ENCODE data around the gene TMEM151A. TPM values are rescaled to one million over a fixed set of nuclear protein-coding genes. Genes with fewer than 3 reads are reported as not detected.

The TMEM151A gene
- total RNA-seq, 1 experiment from 2014 or later = 1.5 TPM

DNA sequence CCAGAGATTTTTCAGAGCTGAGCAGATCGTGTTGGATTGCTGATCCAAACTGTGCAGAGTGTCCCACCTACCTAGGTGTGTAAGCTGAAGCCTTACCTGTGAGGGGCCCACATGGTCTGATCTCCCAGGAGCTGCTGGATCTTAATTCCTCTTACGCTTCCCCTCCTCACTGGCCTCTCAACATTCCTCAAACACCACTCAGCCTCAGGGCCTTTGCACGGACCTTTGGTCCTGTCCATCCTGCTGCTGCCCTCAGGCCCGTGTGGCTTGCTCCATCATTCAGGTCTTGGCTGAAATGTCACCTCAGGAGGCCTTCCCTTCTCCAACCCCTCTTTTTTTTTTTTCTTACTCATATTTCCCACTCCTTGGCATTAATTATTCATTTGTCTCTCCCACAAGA, 44.4 kb upstream of the TMEM151A start:
- H3K4me1 ChIP-seq (ENCODE audit: insufficient read depth, low read length, poor library complexity, severe bottlenecking) = no peaks in the 10 kb centered on the region
- peaks cover 3% of the 10 kb centered on the region for H3K36me3 ChIP-seq (ENCODE audit: insufficient read depth, low read length, poor library complexity, severe bottlenecking)
- DNase-seq (ENCODE audit: low spot score) = no peak
- intact Hi-C loops (cut with micrococcal nuclease; ENCODE audit: unreplicated experiment) = no loop called here
- H3K27ac ChIP-seq (ENCODE audit: low read depth, low read length, poor library complexity, severe bottlenecking) = no peak overlapping the region
- H3K4me3 ChIP-seq (ENCODE audit: low read depth, low read length, poor library complexity, severe bottlenecking) = no peak overlapping the region
- ChIA-PET POLR2A (ENCODE audit: low non-redundant PET) (no interaction called here), CTCF (interaction anchor here (0.6 kb wide), 1 partner anchor 141 kb away, joined by 3 read pairs; no protein-coding TSS in a partner anchor)
- H3K9me3 ChIP-seq (ENCODE audit: low read depth, low read length, poor library complexity, severe bottlenecking) = no peaks in the 10 kb centered on the region
- TF ChIP-seq, protein P1, sequence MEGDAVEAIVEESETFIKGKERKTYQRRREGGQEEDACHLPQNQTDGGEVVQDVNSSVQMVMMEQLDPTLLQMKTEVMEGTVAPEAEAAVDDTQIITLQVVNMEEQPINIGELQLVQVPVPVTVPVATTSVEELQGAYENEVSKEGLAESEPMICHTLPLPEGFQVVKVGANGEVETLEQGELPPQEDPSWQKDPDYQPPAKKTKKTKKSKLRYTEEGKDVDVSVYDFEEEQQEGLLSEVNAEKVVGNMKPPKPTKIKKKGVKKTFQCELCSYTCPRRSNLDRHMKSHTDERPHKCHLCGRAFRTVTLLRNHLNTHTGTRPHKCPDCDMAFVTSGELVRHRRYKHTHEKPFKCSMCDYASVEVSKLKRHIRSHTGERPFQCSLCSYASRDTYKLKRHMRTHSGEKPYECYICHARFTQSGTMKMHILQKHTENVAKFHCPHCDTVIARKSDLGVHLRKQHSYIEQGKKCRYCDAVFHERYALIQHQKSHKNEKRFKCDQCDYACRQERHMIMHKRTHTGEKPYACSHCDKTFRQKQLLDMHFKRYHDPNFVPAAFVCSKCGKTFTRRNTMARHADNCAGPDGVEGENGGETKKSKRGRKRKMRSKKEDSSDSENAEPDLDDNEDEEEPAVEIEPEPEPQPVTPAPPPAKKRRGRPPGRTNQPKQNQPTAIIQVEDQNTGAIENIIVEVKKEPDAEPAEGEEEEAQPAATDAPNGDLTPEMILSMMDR (conservative IDR thresholded peaks at IDR 0.05; ENCODE audit: low read depth, low read length) = no peak
- TF ChIP-seq EZH2 (IDR thresholded peaks at IDR 0.05; ENCODE audit: borderline replicate concordance, low read depth, low read length, poor library complexity, severe bottlenecking) = no peak
- no TSS peak for BruUV-seq (replicated peaks)
- no peaks in the 10 kb centered on the region for H3K27me3 ChIP-seq (replicated peaks; ENCODE audit: insufficient read depth, low read depth, low read length, poor library complexity)

DNA sequence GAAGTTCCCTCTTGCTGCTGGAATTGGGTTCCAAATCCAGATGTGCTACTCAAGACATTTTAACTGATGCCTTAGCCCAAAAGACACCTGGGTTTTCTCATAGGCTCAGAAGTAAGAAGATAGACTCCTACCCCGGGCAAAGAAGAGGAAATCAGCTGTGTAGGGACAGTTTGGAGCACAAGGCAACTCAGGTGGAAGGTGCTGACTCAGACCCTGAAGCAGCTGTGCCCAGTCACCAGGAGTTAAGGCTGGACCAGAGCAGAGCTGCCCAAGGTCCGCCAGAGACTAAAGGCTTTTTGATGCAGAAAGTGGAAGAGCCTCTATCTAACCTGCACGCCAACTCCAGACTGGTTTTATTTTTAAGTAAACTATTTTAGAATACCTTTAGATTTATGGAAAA, 43.9 kb upstream of the TMEM151A start:
- no peaks in the 10 kb centered on the region for H3K27me3 ChIP-seq (replicated peaks; ENCODE audit: insufficient read depth, low read depth, low read length, poor library complexity)
- intact Hi-C loops (cut with micrococcal nuclease; ENCODE audit: unreplicated experiment) = no loop called here
- no TSS peak for BruUV-seq (replicated peaks)
- H3K4me1 ChIP-seq (ENCODE audit: insufficient read depth, low read length, poor library complexity, severe bottlenecking) = no peaks in the 10 kb centered on the region
- peaks cover 3% of the 10 kb centered on the region for H3K36me3 ChIP-seq (ENCODE audit: insufficient read depth, low read length, poor library complexity, severe bottlenecking)
- no peaks in the 10 kb centered on the region for H3K9me3 ChIP-seq (ENCODE audit: low read depth, low read length, poor library complexity, severe bottlenecking)
- DNase-seq (ENCODE audit: low spot score) = no peak
- H3K27ac ChIP-seq (ENCODE audit: low read depth, low read length, poor library complexity, severe bottlenecking) = no peak overlapping the region
- CTCF ChIA-PET = interaction anchor here (0.6 kb wide), 1 partner anchor 141 kb away, joined by 3 read pairs; no protein-coding TSS in a partner anchor
- no peak for TF ChIP-seq EZH2 (IDR thresholded peaks at IDR 0.05; ENCODE audit: borderline replicate concordance, low read depth, low read length, poor library complexity, severe bottlenecking)
- TF ChIP-seq, protein P1 (conservative IDR thresholded peaks at IDR 0.05; ENCODE audit: low read depth, low read length) = no peak
- POLR2A ChIA-PET (ENCODE audit: low non-redundant PET) = no interaction called here
- H3K4me3 ChIP-seq (ENCODE audit: low read depth, low read length, poor library complexity, severe bottlenecking) = no peak overlapping the region

DNA sequence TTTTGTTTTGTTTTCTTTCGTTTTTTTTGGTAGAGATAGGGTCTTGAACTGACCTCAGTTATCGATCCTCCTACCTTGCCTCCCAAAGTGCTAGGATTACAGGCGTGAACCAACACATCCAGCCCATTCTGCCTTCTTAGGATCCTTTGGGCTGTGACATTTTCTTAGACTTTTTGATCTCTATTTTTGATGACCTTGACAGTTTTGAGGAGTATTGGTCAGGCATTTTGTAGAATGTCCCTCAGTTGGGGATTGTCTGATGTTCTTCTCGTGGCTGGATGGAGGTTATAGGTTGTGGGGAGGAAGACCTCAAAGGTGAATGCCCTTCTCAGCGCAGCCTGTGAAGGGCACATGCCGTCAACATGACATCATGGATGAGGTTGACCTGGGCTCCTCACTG, 42.8 kb upstream of the TMEM151A start:
- Histone ChIP-seq H3K9me3 (ENCODE audit: low read depth, low read length, poor library complexity, severe bottlenecking) (no peaks in the 10 kb centered on the region), H3K4me3 (ENCODE audit: low read depth, low read length, poor library complexity, severe bottlenecking) (no peak overlapping the region), H3K4me1 (ENCODE audit: insufficient read depth, low read length, poor library complexity, severe bottlenecking) (no peaks in the 10 kb centered on the region), H3K36me3 (ENCODE audit: insufficient read depth, low read length, poor library complexity, severe bottlenecking) (peaks cover 3% of the 10 kb centered on the region), H3K27ac (ENCODE audit: low read depth, low read length, poor library complexity, severe bottlenecking) (no peak overlapping the region), H3K27me3 (replicated peaks; ENCODE audit: insufficient read depth, low read depth, low read length, poor library complexity) (no peaks in the 10 kb centered on the region)
- TF ChIP-seq EZH2 (IDR thresholded peaks at IDR 0.05; ENCODE audit: borderline replicate concordance, low read depth, low read length, poor library complexity, severe bottlenecking) = no peak
- TF ChIP-seq, protein P1 (conservative IDR thresholded peaks at IDR 0.05; ENCODE audit: low read depth, low read length) = no peak
- no TSS peak for BruUV-seq (replicated peaks)
- CTCF ChIA-PET = no interaction called here
- DNase-seq (ENCODE audit: low spot score) = no peak
- intact Hi-C loops (cut with micrococcal nuclease; ENCODE audit: unreplicated experiment) = no loop called here
- POLR2A ChIA-PET (ENCODE audit: low non-redundant PET) = no interaction called here

All from A673 (cell line).